SK-N-MC (cell line): Measurements from ENCODE around the gene POLDIP2.

Experiments
- DNase-seq: peaks from one replicate; pipeline ENCODE4 v3.0.0-alpha.2; 2011; ENCODE audit warnings: low read depth, low spot score
- H3K27ac ChIP-seq: fragments of 200-600 bp; sonication (generic); 2 replicates; pipeline ENCODE4 v1.5.1; 2016; ENCODE audit warnings: mixed run types
- H3K36me3 ChIP-seq: fragments of 200-600 bp; sonication (generic); 2 replicates; pipeline ENCODE4 v1.6.1; 2017; ENCODE audit warnings: antibody characterized with exemption, low read length, mixed read lengths; ENCODE audit not compliant: insufficient read depth
- H3K4me3 ChIP-seq: fragments of 200-600 bp; sonication (generic); 2 replicates; pipeline ENCODE4 v1.5.1; 2016
- H3K9ac ChIP-seq: fragments of 200-600 bp; sonication (generic); 2 replicates; pipeline ENCODE4 v1.8.0; 2017; ENCODE audit warnings: mixed run types, mixed read lengths; ENCODE audit not compliant: insufficient read length
- H3K9me3 ChIP-seq: fragments of 200-600 bp; sonication (generic); 2 replicates; pipeline ENCODE4 v1.6.1; 2017; ENCODE audit warnings: low read depth, mild to moderate bottlenecking, antibody characterized with exemption, low read length, moderate library complexity, mixed read lengths
- EZH2 ChIP-seq: fragments of 200-600 bp; sonication (generic); IDR thresholded peaks from one replicate; pipeline ENCODE4 v1.6.1; 2017; ENCODE audit warnings: antibody characterized with exemption
- FOXP2 ChIP-seq: optimal IDR thresholded peaks from 2 replicates; pipeline ENCODE3; 2011; ENCODE audit warnings: mild to moderate bottlenecking, moderate library complexity; ENCODE audit not compliant: insufficient read depth; ENCODE audit errors: extremely low read length, control extremely low read depth
- POLR2AphosphoS5 ChIP-seq: IDR thresholded peaks from 2 replicates; pipeline ENCODE4 v1.6.1; 2012; ENCODE audit warnings: mild to moderate bottlenecking, low read depth, low read length, borderline replicate concordance

Gene POLDIP2, protein sequence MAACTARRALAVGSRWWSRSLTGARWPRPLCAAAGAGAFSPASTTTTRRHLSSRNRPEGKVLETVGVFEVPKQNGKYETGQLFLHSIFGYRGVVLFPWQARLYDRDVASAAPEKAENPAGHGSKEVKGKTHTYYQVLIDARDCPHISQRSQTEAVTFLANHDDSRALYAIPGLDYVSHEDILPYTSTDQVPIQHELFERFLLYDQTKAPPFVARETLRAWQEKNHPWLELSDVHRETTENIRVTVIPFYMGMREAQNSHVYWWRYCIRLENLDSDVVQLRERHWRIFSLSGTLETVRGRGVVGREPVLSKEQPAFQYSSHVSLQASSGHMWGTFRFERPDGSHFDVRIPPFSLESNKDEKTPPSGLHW

DNA sequence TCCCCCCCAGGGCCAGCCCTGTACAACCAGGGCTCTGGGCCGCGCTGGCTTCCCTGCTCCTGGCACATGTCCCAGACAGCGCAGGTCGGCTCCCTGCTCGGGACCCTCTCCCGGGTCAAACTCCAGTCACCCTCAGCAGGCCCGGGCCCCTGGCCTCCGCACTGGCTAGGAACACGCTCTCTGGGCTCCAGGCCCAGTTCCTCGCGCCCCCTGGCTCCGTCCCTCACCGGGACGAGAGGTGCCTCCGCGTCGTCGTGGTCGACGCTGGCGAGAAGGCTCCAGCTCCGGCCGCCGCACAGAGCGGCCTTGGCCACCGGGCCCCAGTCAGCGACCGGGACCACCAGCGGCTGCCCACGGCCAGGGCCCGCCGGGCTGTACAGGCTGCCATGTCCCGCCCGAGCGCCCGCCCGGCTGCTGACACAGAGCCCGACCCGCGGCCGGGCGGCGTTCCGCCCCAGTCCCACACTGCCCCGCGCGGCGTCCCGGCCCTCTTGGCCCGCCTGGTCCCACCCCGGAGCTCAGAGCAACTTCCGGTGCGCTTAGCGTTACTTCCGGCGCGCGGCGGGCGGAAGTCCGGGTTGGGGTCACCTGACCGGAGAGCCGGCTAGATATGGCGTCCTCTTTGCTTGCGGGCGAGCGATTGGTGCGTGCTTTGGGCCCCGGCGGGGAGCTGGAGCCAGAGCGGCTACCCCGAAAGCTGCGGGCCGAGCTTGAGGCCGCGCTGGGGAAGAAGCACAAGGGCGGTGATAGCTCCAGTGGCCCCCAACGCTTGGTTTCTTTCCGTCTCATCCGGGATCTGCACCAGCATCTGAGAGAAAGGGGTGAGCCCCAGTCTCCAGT is at the start of gene POLDIP2:
Gene POLDIP2, minus strand, starts transcription at position 467 of the 840 bp plus-strand sequence. Its CDS starts 79 bp downstream, at position 388.
- Histone ChIP-seq H3K27ac (peak within 1 kb of the TSS; percentile 49; the same call in 1 of the 2 replicates), H3K36me3 (peaks cover 48% of the 10 kb centered on the region), H3K9me3 (no peaks in the 10 kb centered on the region), H3K9ac (peak within 1 kb of the TSS; percentile 99), H3K4me3 (peak within 1 kb of the TSS; percentile 97)
- DNase-seq = peak; percentile 20
- TF ChIP-seq EZH2 (no peak), FOXP2 (peak; percentile 26), POLR2AphosphoS5 (peak; percentile 66)

DNA sequence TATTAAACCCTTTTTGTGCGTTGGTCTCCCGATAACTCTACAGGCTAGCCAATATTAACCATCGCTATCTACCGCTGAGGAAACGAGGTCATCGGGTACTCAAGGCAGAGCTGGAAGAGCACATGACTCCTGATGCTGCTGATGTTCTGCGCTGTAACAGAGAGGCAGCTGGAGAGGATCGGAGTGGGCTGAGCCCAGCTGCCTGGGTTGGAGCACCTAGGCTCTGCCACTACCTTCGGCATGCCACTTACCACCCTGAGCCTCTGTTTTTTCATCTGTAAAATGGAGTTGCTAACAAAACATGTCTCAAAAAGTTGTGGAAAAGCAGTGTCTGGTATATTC is 49.1 kb upstream of the POLDIP2 start:
- Histone ChIP-seq H3K9ac (no peak overlapping the region), H3K4me3 (peak overlapping the region; percentile 88), H3K27ac (no peak overlapping the region), H3K36me3 (no peaks in the 10 kb centered on the region), H3K9me3 (no peaks in the 10 kb centered on the region)
- DNase-seq = no peak
- TF ChIP-seq POLR2AphosphoS5 (no peak), EZH2 (no peak), FOXP2 (no peak)

DNA sequence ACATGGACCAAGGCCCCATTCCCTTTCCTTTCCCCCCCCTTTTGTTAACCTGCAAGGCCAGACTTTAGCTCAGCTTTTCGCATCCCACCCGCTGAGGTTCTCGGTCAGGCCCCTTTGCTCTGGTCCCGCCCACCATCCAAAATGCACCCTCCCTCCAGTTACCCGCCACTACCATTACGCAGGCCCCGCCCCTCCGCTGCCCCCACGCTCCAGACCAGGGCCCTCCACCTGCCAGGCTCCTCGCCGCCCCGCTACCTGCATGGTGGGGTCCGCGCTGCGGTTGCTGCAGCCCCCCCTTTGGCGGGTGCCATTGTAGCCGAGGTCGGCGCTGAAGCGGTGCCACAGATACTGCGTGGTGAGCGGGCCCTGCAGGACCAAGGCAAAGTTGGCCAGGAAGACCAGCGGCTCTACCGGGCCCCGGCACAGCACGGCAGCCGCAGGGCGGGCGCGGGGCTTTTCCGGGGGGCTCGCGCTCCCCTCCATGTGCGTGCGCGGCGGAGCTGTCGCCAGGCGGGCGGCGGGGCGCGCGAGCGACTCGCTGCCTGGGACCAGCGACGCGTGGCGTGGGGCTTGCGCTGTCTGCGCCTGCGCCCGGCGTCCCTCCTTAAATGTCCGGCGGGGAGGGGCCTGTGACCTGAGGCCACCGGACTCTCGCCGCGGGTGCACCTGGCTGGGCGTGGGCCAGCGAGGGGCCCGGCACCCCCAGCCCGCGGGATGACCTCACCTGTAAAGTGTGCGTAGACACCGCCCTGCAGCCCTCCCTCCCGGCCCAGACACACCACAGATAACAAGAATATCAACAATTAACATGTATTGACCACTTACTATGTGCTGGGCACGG is 48.5 kb upstream of the POLDIP2 start, which contains the start of gene SLC46A1:
Gene SLC46A1, minus strand, starts transcription at position 581 of the 841 bp plus-strand sequence. Its CDS starts 98 bp downstream, at position 483.
- Histone ChIP-seq H3K9me3 (no peaks in the 10 kb centered on the region), H3K36me3 (no peaks in the 10 kb centered on the region), H3K27ac (no peak within 1 kb of the TSS), H3K9ac (peak within 1 kb of the TSS; percentile 63), H3K4me3 (peak within 1 kb of the TSS; percentile 88)
- no peak for TF ChIP-seq EZH2
- TF ChIP-seq FOXP2 = no peak
- TF ChIP-seq POLR2AphosphoS5 = peak; percentile 63; the same call in 1 of the 2 replicates
- no peak for DNase-seq

DNA sequence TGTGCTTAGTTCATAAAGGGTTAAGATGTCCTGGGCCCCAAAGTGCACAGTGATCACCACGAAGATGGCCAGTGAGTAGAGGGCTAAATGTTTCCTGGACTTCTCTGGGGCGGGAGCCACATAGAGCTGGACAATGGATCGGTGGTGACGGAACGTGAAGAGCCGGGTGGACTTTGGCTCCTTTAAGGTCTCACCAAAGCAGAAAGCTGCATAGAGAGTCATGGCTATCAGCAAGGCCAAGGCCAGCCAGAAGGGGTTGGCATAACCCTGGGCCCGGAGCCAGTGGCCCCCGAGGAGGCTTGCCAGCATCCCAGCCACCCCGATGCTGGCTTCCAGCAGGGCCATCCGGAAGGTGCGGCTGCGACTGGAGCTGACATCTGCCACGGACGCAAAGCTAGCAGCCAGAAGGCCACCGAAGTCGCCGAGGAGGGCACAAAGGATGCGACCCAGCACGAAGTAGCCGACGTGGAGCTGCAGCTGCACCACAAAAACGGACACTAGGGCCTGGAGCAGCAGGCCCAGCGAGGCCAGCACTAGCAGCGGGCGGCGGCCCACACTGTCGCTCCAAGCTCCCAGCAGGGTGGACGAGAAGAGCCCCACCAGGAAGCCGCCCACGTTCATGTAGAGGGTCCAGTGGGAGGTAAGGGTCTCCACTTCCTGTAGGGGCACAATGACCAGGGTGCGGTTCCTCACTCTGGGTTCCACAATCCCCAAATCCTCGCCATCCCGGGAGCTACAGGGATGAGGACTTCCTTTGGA is 47.7 kb upstream of the POLDIP2 start:
- TF ChIP-seq FOXP2 (no peak), EZH2 (no peak), POLR2AphosphoS5 (no peak)
- H3K4me3 ChIP-seq = peak overlapping the region; percentile 88
- H3K36me3 ChIP-seq = no peaks in the 10 kb centered on the region
- no peak overlapping the region for H3K9ac ChIP-seq
- H3K27ac ChIP-seq = no peak overlapping the region
- DNase-seq = no peak
- no peaks in the 10 kb centered on the region for H3K9me3 ChIP-seq

DNA sequence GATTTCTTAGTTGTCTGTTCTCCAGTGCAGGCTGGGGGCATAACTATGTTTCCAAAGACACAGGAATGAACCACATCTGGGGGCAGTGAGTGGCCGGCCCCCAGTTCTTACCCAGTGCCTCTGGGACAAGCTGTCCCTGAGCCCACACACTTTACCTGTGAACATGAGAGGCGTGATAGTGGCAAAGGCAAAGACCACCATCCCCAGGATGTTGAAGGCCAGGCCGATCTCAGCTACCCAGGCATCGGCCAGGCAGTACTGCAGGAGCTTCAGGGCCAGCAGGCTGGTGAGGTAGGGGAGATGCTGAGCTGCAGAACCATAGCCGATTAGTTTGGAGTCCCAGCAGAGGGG is 47.1 kb upstream of the POLDIP2 start:
- TF ChIP-seq FOXP2 = no peak
- no peak for TF ChIP-seq POLR2AphosphoS5
- TF ChIP-seq EZH2 = no peak
- no peak for DNase-seq
- H3K9me3 ChIP-seq = no peaks in the 10 kb centered on the region
- H3K36me3 ChIP-seq = no peaks in the 10 kb centered on the region
- H3K9ac ChIP-seq = no peak overlapping the region
- H3K4me3 ChIP-seq = no peak overlapping the region
- no peak overlapping the region for H3K27ac ChIP-seq

DNA sequence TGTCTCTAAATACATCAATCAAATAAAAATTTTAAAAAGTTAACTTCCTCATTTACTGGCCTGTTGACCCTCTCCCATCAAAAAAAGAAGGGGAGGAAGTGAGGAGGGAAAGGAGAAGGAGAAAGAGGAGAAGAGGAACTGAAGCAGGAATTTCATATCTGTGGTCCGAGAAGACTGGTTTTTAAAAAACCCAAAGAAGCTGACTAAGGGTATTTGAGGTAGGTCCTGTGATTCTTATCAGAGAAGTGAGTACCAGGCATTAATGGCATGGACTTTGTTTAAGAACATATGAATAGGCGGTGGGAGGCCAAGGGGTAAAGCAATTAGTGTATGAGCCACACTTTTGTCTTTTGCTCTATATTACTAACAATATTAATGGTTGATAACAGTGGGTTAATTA is 46.7 kb upstream of the POLDIP2 start:
- DNase-seq = no peak
- no peak overlapping the region for H3K4me3 ChIP-seq
- TF ChIP-seq POLR2AphosphoS5 (no peak), EZH2 (no peak)
- no peak overlapping the region for H3K27ac ChIP-seq
- H3K36me3 ChIP-seq = no peaks in the 10 kb centered on the region
- no peak overlapping the region for H3K9ac ChIP-seq
- H3K9me3 ChIP-seq = no peaks in the 10 kb centered on the region

DNA sequence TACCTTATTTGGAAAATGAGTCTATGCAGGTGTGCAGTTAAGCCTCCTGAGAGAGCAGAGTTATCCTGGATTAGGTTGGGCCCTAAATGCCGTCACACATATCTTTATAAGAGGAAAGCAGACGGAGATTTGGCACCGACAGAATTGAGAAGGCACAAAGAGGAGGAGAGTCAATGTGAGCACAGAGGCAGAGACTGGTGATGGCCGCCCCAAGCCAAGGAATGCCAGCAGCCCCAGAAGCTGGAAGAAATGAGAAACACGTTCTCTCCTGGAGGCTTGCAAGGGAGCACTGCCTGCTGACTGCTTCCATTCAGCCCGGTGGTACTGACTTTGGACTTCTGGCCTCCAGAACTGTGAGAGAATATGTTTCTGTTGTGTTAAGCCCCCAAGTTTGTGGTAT is 45.5 kb upstream of the POLDIP2 start:
- no peaks in the 10 kb centered on the region for H3K36me3 ChIP-seq
- no peak overlapping the region for H3K27ac ChIP-seq
- H3K9me3 ChIP-seq = no peaks in the 10 kb centered on the region
- no peak for TF ChIP-seq FOXP2
- no peak for TF ChIP-seq POLR2AphosphoS5
- TF ChIP-seq EZH2 = no peak
- no peak for DNase-seq
- H3K4me3 ChIP-seq = no peak overlapping the region
- no peak overlapping the region for H3K9ac ChIP-seq
